HG02678 (cell line): ENCODE measurements around the gene PIGT.

Experiments
- ATAC-seq: cut with Tn5 transposase; IDR thresholded peaks from one replicate; pipeline ENCODE4 v1.9.1; 2021; ENCODE audit warnings: mild to moderate bottlenecking, moderate library complexity; ENCODE audit not compliant: unreplicated experiment

PIGT gene

GRCh38 chr20:45415822-45416637 is at the start of gene PIGT:
TSS of gene PIGT (plus strand) at chr20:45416141. CDS start at chr20:45416157, 16 bp downstream.
- peak; percentile 79 for ATAC-seq

- no peak for ATAC-seq
Measured at GRCh38 chr20:45366192-45366591, 49.7 kb upstream of the PIGT start.

- ATAC-seq = no peak
Measured at GRCh38 chr20:45366631-45367030, 49.3 kb upstream of the PIGT start.

GRCh38 chr20:45367126-45367525 is 48.8 kb upstream of the PIGT start:
- ATAC-seq = no peak

GRCh38 chr20:45368221-45368980 is 47.5 kb upstream of the PIGT start:
- ATAC-seq = peak; percentile 83

GRCh38 chr20:45370571-45371160 is 45.3 kb upstream of the PIGT start:
- no peak for ATAC-seq

- ATAC-seq = no peak
Measured at GRCh38 chr20:45372241-45372640, 43.7 kb upstream of the PIGT start.

GRCh38 chr20:45372646-45373352 is 43.1 kb upstream of the PIGT start:
- ATAC-seq = no peak

GRCh38 chr20:45373353-45374100 is 42.4 kb upstream of the PIGT start:
- peak; percentile 77 for ATAC-seq

GRCh38 chr20:45374101-45374467 is 41.9 kb upstream of the PIGT start:
- no peak for ATAC-seq

GRCh38 chr20:45374966-45375365 is 41.0 kb upstream of the PIGT start:
- no peak for ATAC-seq

- ATAC-seq = no peak
Measured at GRCh38 chr20:45377269-45377668, 38.7 kb upstream of the PIGT start.

- no peak for ATAC-seq
Measured at GRCh38 chr20:45378191-45378590, 37.8 kb upstream of the PIGT start, which contains the start of gene TP53TG5. TSS of gene TP53TG5 (minus strand) at chr20:45378325. CDS start at chr20:45378236, 89 bp downstream.

GRCh38 chr20:45387274-45387673 is 28.7 kb upstream of the PIGT start:
- ATAC-seq = no peak

GRCh38 chr20:45390931-45391330 is 25.0 kb upstream of the PIGT start:
- no peak for ATAC-seq

- no peak for ATAC-seq
Measured at GRCh38 chr20:45391559-45391958, 24.4 kb upstream of the PIGT start.

GRCh38 chr20:45392733-45393132 is 23.2 kb upstream of the PIGT start:
- ATAC-seq = no peak

- no peak for ATAC-seq
Measured at GRCh38 chr20:45394221-45395113, 21.5 kb upstream of the PIGT start.

GRCh38 chr20:45395114-45395415 is 20.9 kb upstream of the PIGT start:
- no peak for ATAC-seq

GRCh38 chr20:45399018-45399417 is 16.9 kb upstream of the PIGT start:
- no peak for ATAC-seq
